Ishikawa (cell line): Measurements from ENCODE around the gene FMNL2.

Source experiments
- CREB1 ChIP-seq: IDR thresholded peaks from 2 replicates; pipeline ENCODE4 v1.6.1; 2012; ENCODE audit warnings: low read depth
- RAD21 ChIP-seq: IDR thresholded peaks from 2 replicates; pipeline ENCODE4 v1.6.1; 2012; ENCODE audit warnings: low read depth
- REST ChIP-seq: IDR thresholded peaks from 2 replicates; pipeline ENCODE4 v1.6.1; 2012; ENCODE audit warnings: low read depth, mild to moderate bottlenecking
- TAF1 ChIP-seq: IDR thresholded peaks from 2 replicates; pipeline ENCODE4 v1.6.1; 2012; ENCODE audit warnings: low read depth, mild to moderate bottlenecking
- YY1 ChIP-seq: IDR thresholded peaks from 2 replicates; pipeline ENCODE4 v1.6.1; 2012; ENCODE audit warnings: low read depth
- TF ChIP-seq, protein P1 (sequence below): IDR thresholded peaks from 2 replicates; pipeline ENCODE4 v1.6.1; 2012
- TF ChIP-seq, protein P2 (sequence below): IDR thresholded peaks from 2 replicates; pipeline ENCODE4 v1.6.1; 2012

DNA sequence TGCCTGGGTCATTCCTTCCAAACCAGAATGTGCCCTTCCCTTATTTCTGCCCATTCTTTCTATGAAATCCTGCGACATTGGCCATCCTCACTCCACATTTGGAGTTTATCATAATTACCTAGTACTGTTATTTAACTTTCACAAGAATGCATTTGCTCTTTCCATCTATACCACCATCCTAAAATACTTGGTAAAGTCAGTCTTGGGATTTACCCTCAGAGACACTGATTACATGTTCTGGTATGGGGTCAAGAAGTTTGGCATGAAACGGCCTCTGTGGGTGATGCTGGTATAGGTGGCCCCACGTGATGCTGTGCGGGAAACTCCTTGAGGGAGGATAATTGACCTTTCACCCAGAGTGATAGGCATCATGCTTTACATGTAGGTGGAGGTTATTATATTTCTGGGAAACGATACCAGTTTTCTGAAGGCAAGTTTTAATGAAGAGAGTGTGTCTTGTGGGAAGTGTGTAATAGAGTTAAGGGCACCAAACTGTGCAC is 123.5 kb downstream of the FMNL2 start:
- TF ChIP-seq RAD21 (no peak), YY1 (no peak), REST (no peak), TAF1 (no peak), CREB1 (no peak)
- TF ChIP-seq, protein P1, sequence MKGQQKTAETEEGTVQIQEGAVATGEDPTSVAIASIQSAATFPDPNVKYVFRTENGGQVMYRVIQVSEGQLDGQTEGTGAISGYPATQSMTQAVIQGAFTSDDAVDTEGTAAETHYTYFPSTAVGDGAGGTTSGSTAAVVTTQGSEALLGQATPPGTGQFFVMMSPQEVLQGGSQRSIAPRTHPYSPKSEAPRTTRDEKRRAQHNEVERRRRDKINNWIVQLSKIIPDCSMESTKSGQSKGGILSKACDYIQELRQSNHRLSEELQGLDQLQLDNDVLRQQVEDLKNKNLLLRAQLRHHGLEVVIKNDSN, result no peak
- TF ChIP-seq, protein P2, sequence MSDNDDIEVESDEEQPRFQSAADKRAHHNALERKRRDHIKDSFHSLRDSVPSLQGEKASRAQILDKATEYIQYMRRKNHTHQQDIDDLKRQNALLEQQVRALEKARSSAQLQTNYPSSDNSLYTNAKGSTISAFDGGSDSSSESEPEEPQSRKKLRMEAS, result no peak
